H1 (cell line): ENCODE data around the gene PLXND1. TPM values are rescaled to one million over a fixed set of nuclear protein-coding genes. Genes with fewer than 3 reads are reported as not detected.

Source experiments
- CTCF ChIA-PET: fragments of 300-600 bp; sonication (Branson Sonifier 250); formaldehyde crosslinking; loops from one replicate; lab custom pipeline; 2021; ENCODE audit not compliant: partially characterized antibody; lab: Charles Lee
- POLR2A ChIA-PET: fragments of 300-600 bp; sonication (Branson Sonifier 250); formaldehyde crosslinking; loops from one replicate; lab custom pipeline; 2021; ENCODE audit warnings: inconsistent platforms; ENCODE audit not compliant: partially characterized antibody; lab: Charles Lee
- DNase-seq, 2 experiments: peaks; one replicate each; pipeline versions ENCODE4 v3.0.0 to v3.0.0-alpha.2; 2010 to 2022; ENCODE audit warnings: low spot score in 2 of 2, low read depth in 1 of 2, mixed read lengths in 1 of 2
- FAIRE-seq: peaks from 2 replicates; lab custom pipeline; 2011; peaks lifted over from hg19 to GRCh38; lab: Jason Lieb, UNC
- H2AFZ ChIP-seq: 2 replicates; pipeline ENCODE4 v1.8.1; 2012; ENCODE audit warnings: low read length, inconsistent platforms
- H2AK5ac ChIP-seq: 2 replicates; pipeline ENCODE4 v1.6.1; 2013; ENCODE audit warnings: low read depth, low read length
- H2BK120ac ChIP-seq: replicated peaks from 2 replicates; pipeline ENCODE3; 2013; ENCODE audit warnings: low read depth, low read length, inconsistent platforms
- H2BK12ac ChIP-seq: 2 replicates; pipeline ENCODE4 v1.6.1; 2013; ENCODE audit warnings: low read depth, low read length
- H2BK15ac ChIP-seq: 2 replicates; pipeline ENCODE4 v1.6.1; 2013; ENCODE audit warnings: low read length
- H2BK20ac ChIP-seq: 2 replicates; pipeline ENCODE4 v1.6.1; 2013; ENCODE audit warnings: low read length
- H2BK5ac ChIP-seq: 2 replicates; pipeline ENCODE4 v1.6.1; 2013; ENCODE audit warnings: low read depth, low read length
- H3K14ac ChIP-seq: 2 replicates; pipeline ENCODE4 v1.6.1; 2013; ENCODE audit warnings: inconsistent platforms; ENCODE audit not compliant: insufficient read length
- H3K18ac ChIP-seq: 2 replicates; pipeline ENCODE4 v1.6.1; 2013; ENCODE audit warnings: low read length; ENCODE audit errors: extremely low read depth
- H3K23ac ChIP-seq: 2 replicates; pipeline ENCODE4 v1.6.1; 2013; ENCODE audit warnings: inconsistent platforms; ENCODE audit not compliant: insufficient read length
- H3K23me2 ChIP-seq: 2 replicates; pipeline ENCODE4 v1.6.1; 2013; ENCODE audit warnings: low read depth, low read length
- H3K27ac ChIP-seq: 2 replicates; pipeline ENCODE4 v1.6.1; 2011; ENCODE audit warnings: low read depth, low read length, inconsistent platforms
- H3K27me3 ChIP-seq, 4 experiments: replicated peaks in 1 of 4; 1 replicate in 1 of 4; 2 replicates in 3 of 4; pipeline versions ENCODE4 v1.6.1 to v1.8.1; 2011 to 2013; ENCODE audit warnings: low read length in 3 of 4, mild to moderate bottlenecking in 3 of 4, inconsistent platforms in 2 of 4, mixed read lengths in 2 of 4, moderate library complexity in 1 of 4; ENCODE audit not compliant: control insufficient read depth in 3 of 4, insufficient read depth in 3 of 4; ENCODE audit errors: extremely low read depth in 1 of 4
- H3K36me3 ChIP-seq, 4 experiments: 2 replicates each; pipeline versions ENCODE4 v1.6.1 to v1.8.1; 2011 to 2013; ENCODE audit warnings: mild to moderate bottlenecking in 4 of 4, low read length in 3 of 4, moderate library complexity in 2 of 4, control low read depth in 1 of 4, inconsistent platforms in 1 of 4; ENCODE audit not compliant: insufficient read depth in 4 of 4, control insufficient read depth in 2 of 4
- H3K4ac ChIP-seq: replicated peaks from 2 replicates; pipeline ENCODE3; 2013; ENCODE audit warnings: low read length, low read depth, mixed read lengths, inconsistent platforms; ENCODE audit not compliant: insufficient read length
- H3K4me1 ChIP-seq, 4 experiments: replicated peaks in 1 of 4; 1 replicate in 1 of 4; 2 replicates in 3 of 4; pipeline versions ENCODE4 v1.6.1 to v1.8.1; 2011 to 2013; ENCODE audit warnings: low read length in 3 of 4, inconsistent platforms in 2 of 4, mixed read lengths in 1 of 4; ENCODE audit not compliant: insufficient read depth in 4 of 4, control insufficient read depth in 3 of 4
- H3K4me2 ChIP-seq, 2 experiments: 2 replicates each; pipeline versions ENCODE4 v1.6.1 to v1.8.1; 2011 to 2013; ENCODE audit warnings: low read depth in 2 of 2, low read length in 2 of 2, control low read depth in 1 of 2, inconsistent platforms in 1 of 2, mild to moderate bottlenecking in 1 of 2; ENCODE audit not compliant: insufficient read depth in 1 of 2
- H3K4me3 ChIP-seq, 4 experiments: fragments of 200-600, 300-600 bp in 1 of 4; sonication (generic), shearing (Covaris generic), sonication (Bioruptor Twin) in 1 of 4; 2 replicates each; pipeline versions ENCODE4 v1.5.1 to v1.8.1; 2011 to 2016; ENCODE audit warnings: low read length in 4 of 4, low read depth in 3 of 4, control low read depth in 2 of 4, inconsistent platforms in 2 of 4, mild to moderate bottlenecking in 2 of 4, mixed read lengths in 1 of 4, moderate library complexity in 1 of 4; ENCODE audit not compliant: insufficient read depth in 2 of 4; ENCODE audit errors: extremely low read depth in 1 of 4
- H3K56ac ChIP-seq: replicated peaks from 2 replicates; pipeline ENCODE3; 2013; ENCODE audit warnings: low read depth, mild to moderate bottlenecking, mixed read lengths, low read length, inconsistent platforms; ENCODE audit not compliant: insufficient read length
- H3K79me1 ChIP-seq: 2 replicates; pipeline ENCODE4 v1.6.1; 2013; ENCODE audit warnings: low read depth, low read length, control low read depth
- H3K79me2 ChIP-seq, 2 experiments: 2 replicates each; pipeline versions ENCODE4 v1.6.1 to v1.8.1; 2012 to 2013; ENCODE audit warnings: low read length in 2 of 2, mild to moderate bottlenecking in 2 of 2, inconsistent platforms in 1 of 2; ENCODE audit not compliant: insufficient read depth in 2 of 2, control insufficient read depth in 1 of 2
- H3K9ac ChIP-seq, 4 experiments: replicated peaks in 1 of 4; 1 replicate in 1 of 4; 2 replicates in 3 of 4; pipeline versions ENCODE4 v1.6.1 to v1.8.1; 2011 to 2013; ENCODE audit warnings: low read depth in 3 of 4, low read length in 3 of 4, control low read depth in 2 of 4, mild to moderate bottlenecking in 2 of 4, moderate library complexity in 2 of 4, inconsistent platforms in 1 of 4; ENCODE audit errors: extremely low read depth in 1 of 4
- H3K9me3 ChIP-seq, 2 experiments: 2 replicates each; pipeline versions ENCODE4 v1.6.1 to v1.8.1; 2012 to 2013; ENCODE audit warnings: mild to moderate bottlenecking in 2 of 2, moderate library complexity in 2 of 2, control low read depth in 1 of 2, inconsistent platforms in 1 of 2, low read depth in 1 of 2, low read length in 1 of 2, mixed read lengths in 1 of 2; ENCODE audit not compliant: insufficient read depth in 2 of 2
- H4K20me1 ChIP-seq, 2 experiments: replicated peaks in 1 of 2; 2 replicates each; pipeline versions ENCODE3 to v1.8.1; 2011 to 2013; ENCODE audit warnings: inconsistent platforms in 2 of 2, low read length in 2 of 2, mild to moderate bottlenecking in 1 of 2; ENCODE audit not compliant: insufficient read depth in 2 of 2, control insufficient read depth in 1 of 2
- H4K5ac ChIP-seq: 2 replicates; pipeline ENCODE4 v1.6.1; 2013; ENCODE audit warnings: low read length, low read depth, mixed read lengths, inconsistent platforms; ENCODE audit not compliant: insufficient read length
- H4K8ac ChIP-seq: 2 replicates; pipeline ENCODE4 v1.8.0; 2013; ENCODE audit warnings: mild to moderate bottlenecking, moderate library complexity, low read length, inconsistent platforms; ENCODE audit not compliant: insufficient read depth; ENCODE audit errors: extremely low read depth
- H4K91ac ChIP-seq: replicated peaks from 2 replicates; pipeline ENCODE3; 2013; ENCODE audit warnings: low read length, mixed read lengths, inconsistent platforms; ENCODE audit not compliant: insufficient read length
- BRCA1 ChIP-seq: IDR thresholded peaks from 2 replicates; pipeline ENCODE4 v1.6.1; 2012; ENCODE audit warnings: low read depth, low read length, improper control_type of control experiment
- HDAC6 ChIP-seq: IDR thresholded peaks from one replicate; pipeline ENCODE4 v1.7.1; 2012; ENCODE audit warnings: low read depth, mild to moderate bottlenecking, inconsistent platforms, low read length, moderate library complexity
- MAFK ChIP-seq: IDR thresholded peaks from 2 replicates; pipeline ENCODE4 v1.6.1; 2012; ENCODE audit warnings: low read depth, mild to moderate bottlenecking, improper control_type of control experiment, low read length
- NRF1 ChIP-seq: IDR thresholded peaks from 2 replicates; pipeline ENCODE4 v1.6.1; 2011; ENCODE audit warnings: mild to moderate bottlenecking, low read depth, low read length, improper control_type of control experiment
- RXRA ChIP-seq: IDR thresholded peaks from 2 replicates; pipeline ENCODE4 v1.6.1; 2011; ENCODE audit warnings: low read depth, mild to moderate bottlenecking, low read length, moderate library complexity; ENCODE audit not compliant: insufficient read depth
- SIN3A ChIP-seq, 2 experiments: IDR thresholded peaks in 1 of 2; conservative IDR thresholded peaks in 1 of 2; 2 replicates each; pipeline ENCODE4 v1.6.1; 2011 to 2012; ENCODE audit warnings: low read length in 2 of 2, improper control_type of control experiment in 1 of 2, low read depth in 1 of 2, mild to moderate bottlenecking in 1 of 2
- TEAD4 ChIP-seq: IDR thresholded peaks from 2 replicates; pipeline ENCODE4 v1.6.1; 2012; ENCODE audit warnings: low read depth, low read length, inconsistent platforms, mixed read lengths
- WGBS, 2 experiments: shearing (Covaris generic) in 1 of 2; methylation state at CpG; one replicate each; pipeline versions ENCODE4 v1.1.6 to v1.1.7; 2013 to 2015; ENCODE audit warnings: low lambda C conversion rate in 2 of 2, mixed read lengths in 2 of 2, inconsistent platforms in 1 of 2, low coverage in 1 of 2, missing lambda C conversion rate in 1 of 2; ENCODE audit not compliant: insufficient replicate concordance in 2 of 2, insufficient coverage in 1 of 2, insufficient read length in 1 of 2; ENCODE audit errors: extremely low coverage in 1 of 2, missing lambda C conversion rate in 1 of 2; 5-methylcytosine and 5-hydroxymethylcytosine counted together
- polyA plus RNA-seq, 7 experiments: library from polyadenylated mRNA; depleted of rRNA in 3 of 7; stranded (reverse) in 5 of 7; unstranded in 2 of 7; fragments of >200 nt in 5 of 7; fragments of 200-250 nt in 2 of 7; gene quantifications; 1 replicate in 5 of 7; 2 replicates in 1 of 7; 4 replicates in 1 of 7; pipeline versions ENCODE4 v1.2.1 to v1.2.3, GENCODE V29; 2011 to 2013; ENCODE audit warnings: missing spikeins in 2 of 7, mixed read lengths in 2 of 7
- total RNA-seq: library from RNA; stranded (reverse); fragmentation: NEBNext Ultra II Directional; extraction: Animal tissue kit (Norgen Biotek cat#: 25700); gene quantifications from 2 replicates; pipeline ENCODE4 v1.2.1, GENCODE V29; 2021
- TF ChIP-seq, protein P1 (sequence below): IDR thresholded peaks from 2 replicates; pipeline ENCODE4 v1.6.1; 2012; ENCODE audit warnings: inconsistent platforms

PLXND1 gene
- total and polyA plus RNA-seq, 2 of the 8 experiments (the other 6 are each of a cell fraction or from before 2014, with no cell fraction given) = 17.7 to 66.4 TPM

- peaks cover 23% of the 10 kb centered on the region; the same call in 1 of the 2 replicates for H3K23me2 ChIP-seq
- H3K4me3 ChIP-seq = no peak overlapping the region
- 46% methylated on average over 11 of the region's 11 CpGs; no CpG with 5 or more reads in 1 of the 2 experiments for WGBS, 2 experiments
- H3K23ac ChIP-seq = no peak overlapping the region
- no peak overlapping the region for H3K9ac ChIP-seq
- peak overlapping the region; percentile 45 to 75 for H3K4me2 ChIP-seq
- H3K18ac ChIP-seq = peak overlapping the region; percentile 52; the same call in 1 of the 2 replicates
- ChIA-PET CTCF (interaction anchor here (0.6 to 1.9 kb wide), 8 partner anchors 8 to 160 kb away, joined by 3 to 11 read pairs (median 4); no protein-coding TSS in a partner anchor), POLR2A (interaction anchor here (0.9 to 2.6 kb wide), 2 partner anchors 9 to 20 kb away, joined by 4 to 14 read pairs; no protein-coding TSS in a partner anchor)
- H3K14ac ChIP-seq = no peak overlapping the region
- H2BK20ac ChIP-seq = no peak overlapping the region
- no peak overlapping the region for H3K27ac ChIP-seq
- H3K27me3 ChIP-seq = peaks cover 7 to 24% (median 20%) of the 10 kb centered on the region in 4 experiments; a peak in 6 of 7 replicates
- H3K56ac ChIP-seq = no peak overlapping the region
- no peak overlapping the region for H2AFZ ChIP-seq
- H3K79me1 ChIP-seq = no peaks in the 10 kb centered on the region; the same call in 1 of the 2 replicates
- H3K4me1 ChIP-seq = peaks cover 9 to 61% (median 52%) of the 10 kb centered on the region in 4 experiments
- no peak overlapping the region for H4K5ac ChIP-seq
- H2BK12ac ChIP-seq = peak overlapping the region; percentile 61; the same call in 1 of the 2 replicates
- no peaks in the 10 kb centered on the region; a peak in 1 of 8 replicates for H3K36me3 ChIP-seq
- DNase-seq = peak in 1 of 2 experiments; percentile 63
- H3K79me2 ChIP-seq = peaks cover 4 to 24% of the 10 kb centered on the region in 2 experiments; a peak in 2 of 4 replicates
- peak overlapping the region; percentile 37 for H4K91ac ChIP-seq
- H4K8ac ChIP-seq = no peak overlapping the region
- no peak overlapping the region for H2BK120ac ChIP-seq
- no peak overlapping the region for H2AK5ac ChIP-seq
- FAIRE-seq = no peak
- peak overlapping the region; percentile 23; the same call in 1 of the 2 replicates for H2BK15ac ChIP-seq
- no peak overlapping the region for H2BK5ac ChIP-seq
- H3K9me3 ChIP-seq = no peaks in the 10 kb centered on the region
- no peak for TF ChIP-seq TEAD4
- no peak for TF ChIP-seq NRF1
- no peak for TF ChIP-seq RXRA
- no peak for TF ChIP-seq HDAC6
- no peak for TF ChIP-seq BRCA1
- no peak for TF ChIP-seq MAFK
- TF ChIP-seq, protein P1, sequence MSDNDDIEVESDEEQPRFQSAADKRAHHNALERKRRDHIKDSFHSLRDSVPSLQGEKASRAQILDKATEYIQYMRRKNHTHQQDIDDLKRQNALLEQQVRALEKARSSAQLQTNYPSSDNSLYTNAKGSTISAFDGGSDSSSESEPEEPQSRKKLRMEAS = 0 out of 2 replicates have a peak, but pooled peaks have one; percentile 34
- TF ChIP-seq SIN3A (conservative IDR thresholded peaks at IDR 0.05 in 1 of 2, IDR thresholded peaks at IDR 0.05 in 1 of 2; ENCODE audit: low read depth in 1 of 2, low read length in 2 of 2) = no peak
- TF ChIP-seq, all 59 proteins: peak for 1
- H4K20me1 ChIP-seq = peaks cover 5 to 20% of the 10 kb centered on the region in 2 experiments
- no peak overlapping the region for H3K4ac ChIP-seq
These were observed 4.2 kb downstream of the PLXND1 start for GRCh38 chr3:129602309-129602708.
